GM03348 (cell line): ENCODE results near the gene TSPAN14.
"Not testable (repeated sequence)": the region's sequence is repeated elsewhere in the genome, so short reads cannot be mapped to it uniquely, and the experiment has no call there.

Experiments used
- DNase-seq: peaks from one replicate; pipeline ENCODE4 v3.0.0; 2012; ENCODE audit warnings: low spot score

The TSPAN14 gene

GRCh38 chr10:80526742-80527141, 72.6 kb downstream of the TSPAN14 start:
- DNase-seq: no peak

GRCh38 chr10:80528185-80528700, 74.1 kb downstream of the TSPAN14 start:
- DNase-seq: no peak

GRCh38 chr10:80528901-80529300, 74.8 kb downstream of the TSPAN14 start:
- DNase-seq: no peak

- DNase-seq: no peak
Observed at GRCh38 chr10:80529604-80530003, 75.5 kb downstream of the TSPAN14 start.

DNA sequence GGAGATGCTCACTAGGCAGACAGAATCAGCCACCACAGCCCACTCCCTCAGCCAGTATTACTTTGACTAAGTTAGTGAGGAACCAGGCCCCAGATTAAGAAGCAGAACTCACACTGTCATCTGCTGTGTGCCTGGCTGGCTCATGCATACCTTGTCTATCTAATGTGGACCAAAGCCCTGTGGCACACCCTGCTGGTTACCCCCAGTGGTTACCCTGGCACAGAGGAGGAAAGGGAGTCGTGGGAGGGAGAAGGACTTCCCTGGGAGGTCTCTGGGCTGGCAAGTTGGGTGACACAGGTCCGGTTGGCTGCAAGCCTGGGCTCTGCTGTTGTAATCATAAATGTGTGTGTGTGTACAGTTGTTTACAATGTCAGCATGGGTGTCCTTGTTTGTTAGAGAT, 76.1 kb downstream of the TSPAN14 start:
- DNase-seq: peak; percentile 30

- DNase-seq: no peak
Observed at GRCh38 chr10:80530816-80531215, 76.7 kb downstream of the TSPAN14 start.

DNA sequence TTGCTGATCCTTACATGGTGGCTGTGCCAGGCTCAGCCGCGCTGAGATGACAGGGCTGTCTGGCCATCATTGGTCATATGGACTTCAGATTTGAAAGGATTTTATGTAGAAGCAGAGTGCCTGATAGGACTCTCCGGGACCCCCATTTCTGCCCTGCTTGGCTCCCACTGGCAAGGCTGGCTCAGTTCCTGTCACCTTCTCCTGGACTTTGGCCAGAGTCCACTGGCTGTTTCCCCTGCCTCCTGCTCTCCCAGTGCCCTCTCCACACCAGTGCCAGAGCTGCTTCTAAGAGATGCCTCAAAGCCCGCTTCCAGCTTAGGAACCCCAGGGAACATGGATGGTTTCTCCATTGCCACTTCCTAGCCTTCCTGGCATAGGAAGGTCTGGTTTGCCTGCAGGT, 78.5 kb downstream of the TSPAN14 start:
- no peak for DNase-seq

GRCh38 chr10:80534059-80534458, 79.9 kb downstream of the TSPAN14 start:
- DNase-seq: not testable (repeated sequence)

DNA sequence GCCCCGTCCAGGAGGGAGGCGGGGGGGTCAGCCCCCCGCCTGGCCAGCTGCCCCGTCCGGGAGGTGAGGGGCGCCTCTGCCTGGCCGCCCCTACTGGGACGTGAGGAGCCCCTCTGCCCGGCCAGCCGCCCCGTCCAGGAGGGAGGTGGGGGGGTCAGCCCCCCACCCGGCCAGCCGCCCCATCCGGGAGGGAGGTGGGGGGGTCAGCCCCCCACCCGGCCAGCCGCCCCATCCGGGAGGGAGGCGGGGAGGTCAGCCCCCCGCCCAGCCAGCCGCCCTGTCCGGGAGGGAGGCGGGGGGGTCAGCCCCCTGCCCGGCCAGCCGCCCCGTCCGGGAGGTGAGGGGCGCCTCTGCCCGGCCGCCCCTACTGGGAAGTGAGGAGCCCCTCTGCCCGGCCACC, 80.5 kb downstream of the TSPAN14 start:
- DNase-seq: not testable (repeated sequence)

- peak; percentile 90 for DNase-seq
Observed at GRCh38 chr10:80535671-80536360, 81.7 kb downstream of the TSPAN14 start.

- no peak for DNase-seq
Observed at GRCh38 chr10:80536361-80536835, 82.3 kb downstream of the TSPAN14 start.

DNA sequence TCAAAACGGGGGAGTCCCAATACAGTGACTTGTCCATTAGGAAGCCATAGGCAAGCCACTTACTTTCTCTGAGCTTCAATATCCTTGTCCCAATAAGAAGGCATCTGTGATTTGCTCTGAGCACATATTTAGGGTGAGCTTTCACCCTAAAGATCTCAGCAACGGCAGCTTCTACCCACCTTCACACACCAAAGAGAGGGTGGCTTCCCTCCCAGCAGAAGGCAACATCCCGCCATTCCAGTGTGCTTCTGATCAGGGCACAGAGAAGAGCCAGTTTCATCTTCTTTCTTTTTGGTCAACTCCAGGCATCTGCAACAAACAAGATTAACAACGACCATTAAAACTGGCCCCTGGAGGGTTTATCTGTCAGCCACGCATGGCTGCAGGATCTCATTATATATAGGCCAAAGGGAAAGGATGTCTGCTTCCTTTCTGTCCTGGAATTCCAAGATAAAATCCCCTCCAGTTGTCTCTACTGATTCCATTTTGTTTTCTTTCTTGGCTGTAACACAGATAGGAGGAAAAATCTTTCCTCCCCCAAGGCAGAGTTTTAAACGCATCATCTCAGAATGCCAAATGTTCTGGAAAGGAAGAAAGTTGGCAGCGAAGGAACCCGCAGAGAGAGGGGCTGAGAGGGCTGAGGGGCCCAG, 83.1 kb downstream of the TSPAN14 start:
- DNase-seq: no peak

GRCh38 chr10:80537736-80538480, 83.8 kb downstream of the TSPAN14 start, which contains the start of gene SH2D4B:
Gene SH2D4B (plus strand): TSS chr10:80537902. CDS start chr10:80538332, 430 bp downstream.
- DNase-seq: no peak

GRCh38 chr10:80538481-80539185, 84.5 kb downstream of the TSPAN14 start:
- DNase-seq: no peak

- DNase-seq: no peak
Observed at GRCh38 chr10:80539421-80540031, 85.4 kb downstream of the TSPAN14 start.

GRCh38 chr10:80540136-80540535, 86.0 kb downstream of the TSPAN14 start:
- DNase-seq: no peak

DNA sequence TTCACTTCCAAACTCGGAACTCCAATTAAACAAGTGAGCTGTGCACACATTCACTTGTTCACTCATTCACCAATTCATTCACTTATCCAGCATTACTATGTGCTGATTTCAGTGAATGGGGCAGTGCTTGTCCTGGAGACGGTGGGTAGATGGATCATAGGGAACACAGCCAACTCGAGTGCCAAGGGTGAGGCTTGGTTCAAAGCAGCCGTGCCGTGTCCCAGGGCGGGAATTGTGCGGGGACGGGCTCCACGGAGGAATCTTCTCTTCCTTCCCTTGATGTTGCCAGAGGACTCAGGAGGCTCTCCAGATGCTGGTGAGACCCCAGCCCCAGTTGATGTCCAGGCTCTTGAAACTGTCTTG, 86.5 kb downstream of the TSPAN14 start:
- DNase-seq: no peak

- no peak for DNase-seq
Observed at GRCh38 chr10:80540981-80541750, 87.1 kb downstream of the TSPAN14 start.

GRCh38 chr10:80542053-80542452, 87.9 kb downstream of the TSPAN14 start:
- no peak for DNase-seq

- DNase-seq: no peak
Observed at GRCh38 chr10:80542652-80543318, 88.7 kb downstream of the TSPAN14 start.
